Measurements from ENCODE around the gene FSIP2.

Gene FSIP2

GRCh38 chr2:185825557-185825956 is 87.0 kb downstream of the FSIP2 start:
- no peak overlapping the region for H3K4me3 ChIP-seq (ENCODE audit: low read length)
- no peak for DNase-seq (ENCODE audit: low read depth)
- TF ChIP-seq, protein P1, sequence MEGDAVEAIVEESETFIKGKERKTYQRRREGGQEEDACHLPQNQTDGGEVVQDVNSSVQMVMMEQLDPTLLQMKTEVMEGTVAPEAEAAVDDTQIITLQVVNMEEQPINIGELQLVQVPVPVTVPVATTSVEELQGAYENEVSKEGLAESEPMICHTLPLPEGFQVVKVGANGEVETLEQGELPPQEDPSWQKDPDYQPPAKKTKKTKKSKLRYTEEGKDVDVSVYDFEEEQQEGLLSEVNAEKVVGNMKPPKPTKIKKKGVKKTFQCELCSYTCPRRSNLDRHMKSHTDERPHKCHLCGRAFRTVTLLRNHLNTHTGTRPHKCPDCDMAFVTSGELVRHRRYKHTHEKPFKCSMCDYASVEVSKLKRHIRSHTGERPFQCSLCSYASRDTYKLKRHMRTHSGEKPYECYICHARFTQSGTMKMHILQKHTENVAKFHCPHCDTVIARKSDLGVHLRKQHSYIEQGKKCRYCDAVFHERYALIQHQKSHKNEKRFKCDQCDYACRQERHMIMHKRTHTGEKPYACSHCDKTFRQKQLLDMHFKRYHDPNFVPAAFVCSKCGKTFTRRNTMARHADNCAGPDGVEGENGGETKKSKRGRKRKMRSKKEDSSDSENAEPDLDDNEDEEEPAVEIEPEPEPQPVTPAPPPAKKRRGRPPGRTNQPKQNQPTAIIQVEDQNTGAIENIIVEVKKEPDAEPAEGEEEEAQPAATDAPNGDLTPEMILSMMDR (conservative IDR thresholded peaks at IDR 0.05; ENCODE audit: low read length): no peak

DNA sequence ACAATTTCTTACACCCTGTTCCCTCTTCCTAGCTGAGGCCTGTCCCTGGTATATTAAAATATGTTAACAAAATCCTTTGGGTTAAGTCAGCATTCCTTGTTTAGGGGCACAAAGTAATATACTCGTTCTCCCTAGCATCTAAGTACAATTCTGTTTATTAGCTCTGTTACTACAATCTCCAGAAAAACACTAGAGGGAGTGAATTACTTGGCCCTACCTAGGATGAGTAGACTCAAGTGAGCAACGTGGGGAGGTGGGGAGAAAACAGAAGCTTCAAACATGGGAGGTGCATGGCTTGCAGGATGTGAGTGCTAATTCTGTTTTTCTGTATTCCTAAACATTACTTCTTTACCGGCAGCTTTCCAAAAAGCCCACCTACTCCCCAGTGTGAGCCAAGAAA is 89.7 kb downstream of the FSIP2 start:
- DNase-seq (ENCODE audit: low read depth): no peak
- H3K4me3 ChIP-seq (ENCODE audit: low read length): no peak overlapping the region
- TF ChIP-seq, protein P1 (conservative IDR thresholded peaks at IDR 0.05; ENCODE audit: low read length): no peak

GRCh38 chr2:185833864-185834263 is 95.3 kb downstream of the FSIP2 start:
- TF ChIP-seq, protein P1 (conservative IDR thresholded peaks at IDR 0.05; ENCODE audit: low read length): no peak
- H3K4me3 ChIP-seq (ENCODE audit: low read length): no peak overlapping the region
- DNase-seq (ENCODE audit: low read depth): no peak

- no peak for DNase-seq (ENCODE audit: low read depth)
- no peak overlapping the region for H3K4me3 ChIP-seq (ENCODE audit: low read length)
- TF ChIP-seq, protein P1 (conservative IDR thresholded peaks at IDR 0.05; ENCODE audit: low read length): no peak
Observed at GRCh38 chr2:185835974-185836373, 97.4 kb downstream of the FSIP2 start.

DNA sequence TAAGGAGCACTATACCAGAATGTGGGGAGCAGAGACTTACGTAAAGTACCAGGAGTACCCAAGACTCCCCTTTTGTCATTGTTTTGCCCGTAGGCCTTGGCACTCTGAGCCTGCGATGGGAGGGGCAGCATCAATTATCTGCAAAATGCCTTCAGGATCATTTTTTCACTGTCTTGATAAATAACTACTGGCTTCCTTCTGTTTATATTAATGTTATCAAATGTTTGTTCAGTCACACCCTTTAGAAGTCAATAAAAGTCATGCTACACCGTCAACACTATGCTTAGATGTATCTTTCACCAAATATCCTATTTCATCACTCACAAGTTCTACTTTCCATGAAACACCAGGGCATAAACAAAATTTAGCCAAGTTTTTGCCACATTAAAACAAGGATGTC is 116.3 kb downstream of the FSIP2 start:
- H3K4me3 ChIP-seq (ENCODE audit: low read length): no peak overlapping the region
- TF ChIP-seq, protein P1 (conservative IDR thresholded peaks at IDR 0.05; ENCODE audit: low read length): no peak

GRCh38 chr2:185857691-185858090 is 119.1 kb downstream of the FSIP2 start:
- no peak for DNase-seq (ENCODE audit: low read depth)
- TF ChIP-seq, protein P1 (conservative IDR thresholded peaks at IDR 0.05; ENCODE audit: low read length): no peak
- no peak overlapping the region for H3K4me3 ChIP-seq (ENCODE audit: low read length)

More for the DNA sequence above, 116.3 kb downstream of the FSIP2 start:
- DNase-seq (ENCODE audit: low read depth): no peak

- no peak overlapping the region for H3K4me3 ChIP-seq (ENCODE audit: low read length)
- TF ChIP-seq, protein P1 (conservative IDR thresholded peaks at IDR 0.05; ENCODE audit: low read length): no peak
- DNase-seq (ENCODE audit: low read depth): no peak
Observed at GRCh38 chr2:185859506-185859905, 120.9 kb downstream of the FSIP2 start.
